Activated CD4-positive, CD25-positive, alpha-beta regulatory T cell (primary cell): ENCODE results near the gene NCAPG2.

Experiments used
- DNase-seq, 4 experiments: peaks; one replicate each; lab custom pipeline; 2025; lab: John Stamatoyannopoulos, UW

Gene NCAPG2

DNA sequence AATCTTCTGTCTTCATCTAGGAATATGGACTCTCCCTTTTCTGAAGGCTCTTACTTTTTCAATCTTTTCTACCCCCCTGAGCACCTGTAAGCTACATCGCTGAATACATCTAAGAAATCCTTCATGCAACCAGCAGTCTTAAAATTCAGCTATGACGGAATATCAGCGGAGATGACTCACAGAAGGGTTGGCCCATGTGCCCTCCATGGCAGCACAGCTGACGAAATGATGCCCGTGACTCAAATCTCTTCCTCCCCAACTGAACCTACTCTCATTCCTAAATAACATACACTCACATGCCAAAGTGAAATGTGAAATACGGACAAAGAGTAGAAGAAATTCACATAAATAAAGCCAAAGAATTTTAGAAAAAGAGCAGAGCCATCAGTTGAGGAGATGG, 30.3 kb upstream of the NCAPG2 start:
- no peak for DNase-seq

DNA sequence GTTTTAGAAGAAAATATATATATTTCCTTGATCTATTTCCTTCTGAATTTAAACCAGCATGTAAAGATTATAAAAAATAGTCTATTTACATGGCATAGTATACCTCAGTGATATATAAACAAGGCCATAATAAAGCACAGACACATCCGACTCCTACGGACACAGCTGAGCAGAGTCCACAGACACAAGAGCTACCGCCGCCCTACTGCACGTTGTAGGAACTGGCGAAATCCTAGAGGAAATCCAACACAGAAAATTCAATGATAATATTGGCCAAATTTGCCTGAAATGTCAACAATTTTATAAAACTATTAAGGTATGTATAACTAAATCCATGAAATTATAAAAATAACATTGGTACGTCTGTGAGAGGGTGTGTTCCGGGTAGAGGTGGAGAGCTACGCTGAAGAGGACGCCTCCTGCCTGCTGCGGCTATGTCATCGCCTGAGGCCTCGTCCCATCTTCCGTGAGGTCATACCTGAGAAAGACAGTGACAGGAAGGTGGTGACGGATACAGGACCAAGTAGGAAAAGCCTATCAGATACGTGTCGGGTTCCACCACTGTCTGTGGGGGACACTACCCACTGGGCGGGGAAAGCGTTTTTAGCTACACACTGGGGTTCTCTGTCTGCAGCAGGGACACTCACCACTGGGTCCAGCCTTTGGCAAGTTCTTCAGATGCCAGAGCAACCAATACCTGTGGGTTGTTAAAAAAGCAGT, 29.3 kb upstream of the NCAPG2 start:
- no peak for DNase-seq

DNA sequence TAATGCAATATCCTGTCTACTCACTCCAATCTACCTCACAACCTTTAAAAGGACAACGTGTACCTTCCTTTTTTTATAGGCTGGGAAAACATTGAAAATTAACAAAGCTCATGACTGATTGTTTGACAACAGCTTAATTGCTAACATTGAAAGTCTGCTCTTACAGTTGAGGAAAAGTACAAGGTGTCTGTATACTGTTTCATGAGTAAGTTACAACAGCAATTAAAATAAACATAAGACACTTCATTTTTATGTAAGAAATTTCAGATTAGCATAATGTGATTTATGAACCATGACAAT, 28.6 kb upstream of the NCAPG2 start:
- no peak for DNase-seq

GRCh38 chr7:158732494-158733219, 28.1 kb upstream of the NCAPG2 start:
- DNase-seq = no peak

DNA sequence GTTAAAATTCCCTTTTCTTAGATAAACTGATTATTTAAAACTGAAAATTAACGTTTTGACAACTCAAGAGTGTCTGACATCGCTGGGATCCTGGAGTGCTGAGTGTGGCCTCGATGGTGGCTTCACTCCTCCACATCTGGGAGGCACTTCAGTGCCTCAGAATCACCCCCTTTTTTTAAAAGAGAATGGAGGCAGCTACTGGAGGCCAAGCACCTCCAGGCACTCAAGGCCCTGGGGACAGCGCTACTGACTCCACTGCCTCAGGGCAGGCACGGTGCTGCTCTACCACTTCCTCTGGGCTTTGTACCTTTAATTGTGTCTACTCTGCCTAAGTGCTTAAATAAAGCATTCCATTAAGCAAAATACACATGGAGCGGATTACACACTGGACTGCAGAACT, 27.2 kb upstream of the NCAPG2 start:
- no peak for DNase-seq

DNA sequence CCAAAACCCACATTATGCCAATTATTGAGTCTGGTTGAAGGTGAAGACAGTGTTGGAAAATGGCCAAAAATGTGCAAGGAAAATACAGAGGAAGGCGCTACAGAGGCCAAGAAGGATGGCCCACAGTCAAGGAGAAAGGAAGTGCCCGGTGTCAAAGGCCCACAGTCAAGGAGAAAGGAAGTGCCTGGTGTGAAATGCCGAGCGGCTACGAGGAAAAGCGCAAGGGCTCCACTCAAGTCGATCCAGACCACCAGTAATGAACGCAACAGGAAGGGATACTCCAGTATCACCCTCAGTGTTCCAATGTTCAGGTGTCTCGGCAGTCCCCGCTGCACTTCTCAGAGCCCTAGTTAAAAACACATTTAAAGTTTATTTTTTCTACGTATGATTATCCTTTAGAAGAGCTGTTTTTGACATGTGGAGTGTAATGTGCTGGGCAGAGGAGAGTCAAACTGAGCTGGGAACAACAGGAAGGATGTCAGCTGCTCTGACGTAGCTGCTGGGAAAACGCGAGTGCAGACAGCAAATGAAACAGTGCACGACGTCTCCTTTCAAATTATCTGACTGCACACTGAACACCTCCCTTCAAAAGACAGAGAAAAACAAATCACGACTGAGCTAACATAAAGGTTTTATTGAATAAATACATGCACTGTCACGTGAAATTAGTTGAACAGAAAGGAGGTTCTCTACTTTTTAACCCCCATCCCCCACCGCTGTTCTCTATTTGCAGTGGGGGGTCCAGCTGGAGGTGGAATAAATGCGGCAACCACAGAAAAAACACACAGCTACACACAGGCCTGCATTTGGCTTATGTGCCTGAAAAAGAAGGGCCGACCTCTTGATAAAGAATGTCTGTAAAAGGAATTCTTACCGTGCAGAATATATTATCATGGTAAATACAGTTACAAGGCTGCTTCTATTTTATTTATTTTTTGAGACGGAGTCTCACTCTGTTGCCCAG, 26.1 kb upstream of the NCAPG2 start:
- no peak for DNase-seq

GRCh38 chr7:158729646-158730382, 25.2 kb upstream of the NCAPG2 start:
- no peak for DNase-seq

GRCh38 chr7:158728911-158729645, 24.5 kb upstream of the NCAPG2 start:
- DNase-seq = no peak

DNA sequence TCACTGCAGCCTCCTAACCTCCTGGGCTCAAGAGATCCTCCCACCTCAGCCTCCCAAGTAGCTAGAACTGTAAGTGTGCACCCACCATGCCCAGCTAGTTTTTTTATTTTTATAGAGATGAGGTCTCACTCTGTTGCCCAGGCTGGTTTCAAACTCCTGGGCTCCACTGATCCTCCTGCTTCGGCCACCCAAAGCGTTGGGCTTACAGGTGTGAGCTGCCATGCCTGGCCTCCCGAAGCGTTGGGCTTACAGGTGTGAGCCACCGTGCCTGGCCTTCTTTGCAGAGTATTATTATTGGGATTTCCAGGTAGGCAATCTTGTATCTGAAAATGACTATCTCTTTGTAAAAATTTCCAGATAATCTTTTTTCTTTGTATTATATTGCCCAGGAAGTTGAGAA, 23.1 kb upstream of the NCAPG2 start:
- no peak for DNase-seq

DNA sequence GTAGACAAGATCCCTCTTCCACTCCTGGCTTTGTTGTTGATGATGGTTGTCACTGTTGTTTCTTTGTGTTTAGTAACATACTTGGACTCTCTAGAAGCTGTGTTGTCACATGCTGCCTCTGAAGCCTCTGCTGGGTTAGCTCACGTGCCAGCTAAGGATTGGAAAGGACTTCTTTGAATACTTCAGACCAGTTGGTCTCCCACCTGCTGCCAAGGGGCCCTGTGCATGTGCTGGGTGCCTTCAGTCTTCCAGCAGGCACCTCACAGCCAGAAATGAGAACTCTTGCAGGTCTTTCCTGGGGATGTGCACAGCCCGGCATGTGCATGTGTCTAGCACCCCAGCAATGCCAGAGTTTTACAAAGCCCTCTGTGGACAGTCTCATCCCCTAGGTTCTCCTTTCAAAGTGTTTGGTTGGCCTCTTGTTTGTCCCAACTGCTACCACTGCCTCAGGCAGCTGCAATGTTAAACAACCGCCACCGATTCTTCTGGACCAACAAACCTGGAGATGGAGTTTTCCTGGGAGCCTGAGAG, 21.7 kb upstream of the NCAPG2 start:
- no peak for DNase-seq

DNA sequence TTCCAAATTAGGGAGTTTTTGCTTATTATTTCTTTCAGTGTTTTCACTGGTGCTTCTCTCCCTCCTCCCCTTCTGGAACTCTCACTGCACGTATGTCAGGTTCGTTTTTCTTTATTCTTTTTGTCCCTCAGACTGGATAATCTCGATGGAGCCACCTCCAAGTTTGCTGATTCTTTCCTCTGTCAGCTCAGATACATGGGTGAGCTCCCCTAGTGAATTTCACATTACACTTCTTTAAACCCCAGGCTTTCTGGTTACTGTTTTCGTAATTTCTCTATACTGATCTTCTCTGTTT, 20.8 kb upstream of the NCAPG2 start:
- DNase-seq = no peak

GRCh38 chr7:158724658-158725505, 20.3 kb upstream of the NCAPG2 start:
- no peak for DNase-seq

GRCh38 chr7:158723714-158724385, 19.2 kb upstream of the NCAPG2 start:
- DNase-seq = no peak

- no peak for DNase-seq
Measured at GRCh38 chr7:158723266-158723665, 18.7 kb upstream of the NCAPG2 start.

GRCh38 chr7:158722574-158723237, 18.1 kb upstream of the NCAPG2 start:
- no peak for DNase-seq

- no peak for DNase-seq
Measured at GRCh38 chr7:158720112-158720511, 15.5 kb upstream of the NCAPG2 start.

DNA sequence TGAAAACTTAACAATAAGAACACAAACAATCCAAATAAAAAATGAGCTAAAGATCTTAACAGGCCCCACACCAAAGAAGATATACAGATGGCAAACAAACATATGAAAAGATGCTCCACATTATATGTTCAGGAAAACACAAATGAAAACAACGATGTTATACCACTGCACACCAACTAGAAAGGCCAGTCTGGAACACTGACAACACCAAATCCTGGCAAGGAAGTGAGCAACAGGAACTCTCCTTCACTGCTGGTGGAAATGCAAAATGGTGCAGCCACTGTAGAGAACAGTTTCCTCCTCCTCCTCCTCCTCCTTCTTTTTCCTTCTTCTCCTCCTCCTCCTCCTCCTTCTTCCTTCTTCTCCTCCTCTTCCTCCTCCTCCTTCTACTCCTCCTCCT, 12.2 kb upstream of the NCAPG2 start:
- DNase-seq = no peak

GRCh38 chr7:158710651-158711102, 6.1 kb upstream of the NCAPG2 start:
- no peak for DNase-seq

DNA sequence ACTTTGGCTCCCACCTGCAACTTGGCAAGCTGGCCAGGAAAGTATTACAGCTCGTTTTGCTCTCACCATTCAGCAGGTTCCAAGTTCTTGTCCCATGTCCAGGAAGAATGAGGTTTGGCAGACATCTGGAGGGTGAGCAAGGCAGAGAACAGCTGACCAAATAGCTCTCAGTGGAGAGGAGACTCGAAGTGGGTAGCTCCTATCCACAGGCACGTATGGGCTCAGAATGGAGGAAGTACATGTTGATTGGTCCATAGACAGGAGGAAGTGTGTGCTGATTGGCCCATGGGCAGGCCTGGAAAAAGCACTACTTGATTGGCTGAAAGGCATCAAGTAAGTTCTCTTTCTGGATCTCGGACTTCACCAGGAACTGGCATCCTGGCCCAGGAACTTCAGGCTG, 3.0 kb upstream of the NCAPG2 start:
- DNase-seq = no peak
